Brain microvascular endothelial cell (primary cell): ENCODE data around the gene CPA5.

Source experiments
- DNase-seq: peaks from one replicate; pipeline ENCODE4 v3.0.0-alpha.2; 2020
- H3K27ac ChIP-seq: fragments of 250-450 bp; sonication (Bioruptor Pico); 2 replicates; pipeline ENCODE4 v1.5.1; 2020; ENCODE audit warnings: mild to moderate bottlenecking, moderate library complexity
- H3K27me3 ChIP-seq: fragments of 250-450 bp; sonication (Bioruptor Pico); replicated peaks from 2 replicates; pipeline ENCODE4 v1.5.1; 2020; ENCODE audit warnings: mild to moderate bottlenecking
- H3K36me3 ChIP-seq: fragments of 250-450 bp; sonication (Bioruptor Pico); replicated peaks from 2 replicates; pipeline ENCODE4 v1.5.1; 2020; ENCODE audit warnings: mild to moderate bottlenecking
- H3K4me3 ChIP-seq: 2 replicates; pipeline ENCODE4 v1.5.1; 2011; ENCODE audit warnings: low read depth, mild to moderate bottlenecking, control low read depth, low read length, moderate library complexity
- CTCF ChIP-seq: IDR thresholded peaks from 2 replicates; pipeline ENCODE4 v1.5.1; 2011; ENCODE audit warnings: low read depth, mild to moderate bottlenecking, moderate library complexity, low read length, control low read depth, inconsistent platforms; ENCODE audit errors: missing control alignments
- in situ Hi-C: cut with HindIII; loops from 2 replicates; pipeline ENCODE4 v1.10.0; 2017; ENCODE audit warnings: low sequenced_read_pairs, low pct_ligation_motif_present

CPA5 gene

GRCh38 chr7:130324306-130324943 lies 20.2 kb upstream of the CPA5 start:
- Histone ChIP-seq H3K27ac (no peak overlapping the region), H3K36me3 (peaks cover 17% of the 10 kb centered on the region), H3K4me3 (no peak overlapping the region), H3K27me3 (no peaks in the 10 kb centered on the region)
- in situ Hi-C loops = no loop called here
- no peak for DNase-seq
- TF ChIP-seq CTCF = no peak

- Histone ChIP-seq H3K4me3 (no peak overlapping the region), H3K27ac (no peak overlapping the region), H3K36me3 (no peaks in the 10 kb centered on the region), H3K27me3 (no peaks in the 10 kb centered on the region)
- no peak for DNase-seq
- in situ Hi-C loops = no loop called here
- TF ChIP-seq CTCF = no peak
Observed at GRCh38 chr7:130329681-130330080, 14.9 kb upstream of the CPA5 start.

DNA sequence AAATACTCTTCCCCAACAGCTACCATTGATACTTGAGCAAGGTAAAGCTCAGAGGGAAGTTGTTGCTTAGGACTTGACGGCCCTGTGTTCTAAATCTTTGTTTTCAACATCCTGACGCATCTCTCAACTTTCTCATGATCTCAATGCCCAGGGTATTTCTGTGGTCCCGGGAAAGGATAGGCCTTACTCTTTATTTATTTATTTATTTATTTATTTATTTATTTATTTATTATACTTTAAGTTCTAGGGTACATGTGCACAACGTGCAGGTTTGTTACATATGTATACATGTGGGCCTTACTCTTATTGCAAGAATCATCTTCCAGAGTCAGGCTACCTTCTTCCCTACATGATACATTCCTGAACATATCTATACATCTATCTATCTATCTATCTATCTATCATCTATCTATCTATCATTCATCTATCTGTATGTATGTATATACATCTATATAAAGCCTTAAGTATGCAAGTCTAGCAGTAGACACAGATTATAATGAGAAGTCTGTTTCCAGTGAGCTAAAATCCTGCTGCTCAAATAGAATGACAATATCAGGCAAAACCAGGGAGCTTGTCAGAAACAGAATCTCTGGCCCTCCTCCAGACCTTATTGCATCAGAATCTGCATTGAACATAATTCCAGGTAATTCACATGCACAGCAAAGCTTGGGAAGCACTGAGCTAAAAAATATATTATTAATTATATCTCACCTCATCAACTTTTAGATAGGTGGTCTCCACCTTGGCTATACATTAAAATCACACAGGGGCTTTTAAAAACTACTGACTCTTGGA lies 12.2 kb upstream of the CPA5 start:
- no peak for TF ChIP-seq CTCF
- in situ Hi-C loops = no loop called here
- DNase-seq = no peak

GRCh38 chr7:130333832-130334231 lies 10.8 kb upstream of the CPA5 start:
- no peak for TF ChIP-seq CTCF
- in situ Hi-C loops = no loop called here

More for the DNA sequence above, 12.2 kb upstream of the CPA5 start:
- Histone ChIP-seq H3K27ac (no peak overlapping the region), H3K4me3 (no peak overlapping the region), H3K27me3 (no peaks in the 10 kb centered on the region), H3K36me3 (no peaks in the 10 kb centered on the region)

DNA sequence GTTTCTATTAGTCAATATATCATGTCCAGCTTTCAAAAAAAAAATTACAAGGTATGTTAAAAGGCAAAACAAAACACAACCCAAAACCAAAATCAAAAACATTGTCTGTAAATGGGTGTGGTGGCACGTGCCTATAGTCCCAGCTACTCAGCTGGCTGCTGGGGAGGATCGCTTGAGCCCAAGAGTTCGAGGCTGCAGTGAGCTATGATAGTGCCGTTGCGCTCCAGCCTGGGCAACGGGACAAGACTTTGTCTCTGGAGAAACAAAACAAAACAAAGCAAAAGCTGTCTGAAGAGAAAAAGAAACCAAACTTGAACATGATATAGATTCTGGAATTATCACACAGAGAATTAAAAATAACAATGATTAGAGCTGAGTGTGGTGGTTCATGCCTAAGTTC lies 10.3 kb upstream of the CPA5 start:
- TF ChIP-seq CTCF = no peak
- Histone ChIP-seq H3K27ac (no peak overlapping the region), H3K27me3 (no peaks in the 10 kb centered on the region), H3K4me3 (no peak overlapping the region), H3K36me3 (no peaks in the 10 kb centered on the region)
- peak; percentile 27 for DNase-seq
- in situ Hi-C loops = no loop called here

More at GRCh38 chr7:130333832-130334231, 10.8 kb upstream of the CPA5 start:
- H3K36me3 ChIP-seq = no peaks in the 10 kb centered on the region
- no peak for DNase-seq
- H3K27me3 ChIP-seq = no peaks in the 10 kb centered on the region
- H3K27ac ChIP-seq = no peak overlapping the region
- no peak overlapping the region for H3K4me3 ChIP-seq
